Natural killer cell treated with Interleukin-12 subunit alpha and Interleukin-12 subunit beta and Interleukin-15 and Interleukin-18, amount 100 ng/mL, for 72 hours (primary cell): ENCODE results near the gene PRKCZ. TPM values are rescaled to one million over a fixed set of nuclear protein-coding genes. Genes with fewer than 3 reads are reported as not detected.
A peak's percentile ranks its signal among the peaks of the same experiment; 100 is the strongest.

ENCODE experiments used
- ATAC-seq, 2 donors: fragments of 150-1000 bp; cut with Tn5 transposase in 1 of 2; sonication (Bioruptor Pico), chemical (Tn5 transposase) in 1 of 2; 2 replicates each; pipeline ENCODE4 v1.10.0; 2021
- DNase-seq: peaks from one replicate; pipeline ENCODE4 v3.0.0; 2022; ENCODE audit warnings: low spot score
- H3K27ac Mint-ChIP-seq, 2 donors: 1 replicate in 1 of 2; 2 replicates in 1 of 2; pipeline ENCODE4 v1.8.0; 2022; ENCODE audit warnings: mixed read lengths in 2 of 2, mild to moderate bottlenecking in 1 of 2, moderate library complexity in 1 of 2
- H3K27me3 Mint-ChIP-seq, 2 donors: 1 replicate in 1 of 2; 2 replicates in 1 of 2; pipeline ENCODE4 v1.8.0; 2022; ENCODE audit warnings: mixed read lengths in 2 of 2
- H3K36me3 Mint-ChIP-seq: one replicate; pipeline ENCODE4 v1.8.0; 2022; ENCODE audit warnings: mixed read lengths
- H3K4me1 Mint-ChIP-seq, 2 donors: 1 replicate in 1 of 2; 2 replicates in 1 of 2; pipeline ENCODE4 v1.8.0; 2022; ENCODE audit warnings: low read depth in 2 of 2, mixed read lengths in 2 of 2, mild to moderate bottlenecking in 1 of 2
- H3K4me3 Mint-ChIP-seq: one replicate; pipeline ENCODE4 v1.8.0; 2022; ENCODE audit warnings: mixed read lengths
- H3K9me3 Mint-ChIP-seq: 2 replicates; pipeline ENCODE4 v1.8.0; 2022; ENCODE audit warnings: mixed read lengths
- total RNA-seq, 2 donors: library from RNA; stranded (reverse); gene quantifications; one replicate each; pipeline ENCODE4 v1.2.3, GENCODE V29; 2022

Gene PRKCZ
- total RNA-seq, 2 donors from 2014 or later, result 10.8 to 13.2 TPM

GRCh38 chr1:2054560-2054959 is 4.3 kb downstream of the PRKCZ start:
- DNase-seq (no peak), ATAC-seq (no peak)
- Mint-ChIP-seq H3K4me3 (no peak overlapping the region), H3K36me3 (no peaks in the 10 kb centered on the region), H3K27me3 (no peaks in the 10 kb centered on the region), H3K4me1 (peaks cover 0 to 5% of the 10 kb centered on the region in 2 donors), H3K9me3 (no peaks in the 10 kb centered on the region), H3K27ac (no peak overlapping the region)

GRCh38 chr1:2055911-2056575 is 5.8 kb downstream of the PRKCZ start:
- Mint-ChIP-seq H3K4me1 (peaks cover 0 to 5% of the 10 kb centered on the region in 2 donors), H3K9me3 (no peaks in the 10 kb centered on the region), H3K4me3 (no peak overlapping the region), H3K27me3 (no peaks in the 10 kb centered on the region), H3K27ac (no peak overlapping the region), H3K36me3 (no peaks in the 10 kb centered on the region)
- DNase-seq, result no peak
- ATAC-seq, result no peak

- ATAC-seq (no peak), DNase-seq (no peak)
- peaks cover 0 to 5% of the 10 kb centered on the region in 2 donors for H3K4me1 Mint-ChIP-seq
- no peak overlapping the region for H3K4me3 Mint-ChIP-seq
- H3K27me3 Mint-ChIP-seq, result no peaks in the 10 kb centered on the region
- H3K9me3 Mint-ChIP-seq, result no peaks in the 10 kb centered on the region
- no peaks in the 10 kb centered on the region for H3K36me3 Mint-ChIP-seq
- H3K27ac Mint-ChIP-seq, result no peak overlapping the region
Measured at GRCh38 chr1:2056955-2057590, 6.9 kb downstream of the PRKCZ start.

GRCh38 chr1:2059290-2059953 is 9.2 kb downstream of the PRKCZ start:
- DNase-seq, result no peak
- H3K4me3 Mint-ChIP-seq, result no peak overlapping the region

GRCh38 chr1:2060072-2060471 is 9.9 kb downstream of the PRKCZ start:
- Mint-ChIP-seq H3K27me3 (no peaks in the 10 kb centered on the region), H3K36me3 (peaks cover 10% of the 10 kb centered on the region), H3K4me3 (no peak overlapping the region), H3K27ac (no peak overlapping the region), H3K9me3 (no peaks in the 10 kb centered on the region), H3K4me1 (peaks cover 0 to 3% of the 10 kb centered on the region in 2 donors)
- DNase-seq (no peak), ATAC-seq (peak in 1 of 2 donors; percentile 22)

More at GRCh38 chr1:2059290-2059953, 9.2 kb downstream of the PRKCZ start:
- Mint-ChIP-seq H3K4me1 (peaks cover 0 to 3% of the 10 kb centered on the region in 2 donors), H3K9me3 (no peaks in the 10 kb centered on the region), H3K27me3 (no peaks in the 10 kb centered on the region), H3K27ac (no peak overlapping the region), H3K36me3 (peaks cover 5% of the 10 kb centered on the region)
- no peak for ATAC-seq

GRCh38 chr1:2060535-2060934 is 10.3 kb downstream of the PRKCZ start:
- H3K27me3 Mint-ChIP-seq, result no peaks in the 10 kb centered on the region
- no peak for ATAC-seq
- no peak overlapping the region for H3K4me3 Mint-ChIP-seq
- DNase-seq, result no peak
- H3K27ac Mint-ChIP-seq, result no peak overlapping the region
- peaks cover 0 to 3% of the 10 kb centered on the region in 2 donors for H3K4me1 Mint-ChIP-seq
- peaks cover 10% of the 10 kb centered on the region for H3K36me3 Mint-ChIP-seq
- H3K9me3 Mint-ChIP-seq, result no peaks in the 10 kb centered on the region

GRCh38 chr1:2061065-2061778 is 11.0 kb downstream of the PRKCZ start:
- Mint-ChIP-seq H3K4me3 (no peak overlapping the region), H3K4me1 (peaks cover 0 to 6% of the 10 kb centered on the region in 2 donors), H3K27ac (no peak overlapping the region), H3K27me3 (no peaks in the 10 kb centered on the region), H3K9me3 (no peaks in the 10 kb centered on the region), H3K36me3 (peaks cover 10% of the 10 kb centered on the region)
- ATAC-seq (peak in 1 of 2 donors; percentile 40), DNase-seq (peak; percentile 59)

- no peak for DNase-seq
- peaks cover 10% of the 10 kb centered on the region for H3K36me3 Mint-ChIP-seq
- peaks cover 0 to 11% of the 10 kb centered on the region in 2 donors for H3K4me1 Mint-ChIP-seq
- no peaks in the 10 kb centered on the region for H3K9me3 Mint-ChIP-seq
- no peak overlapping the region for H3K27ac Mint-ChIP-seq
- no peak for ATAC-seq
- no peaks in the 10 kb centered on the region for H3K27me3 Mint-ChIP-seq
- no peak overlapping the region for H3K4me3 Mint-ChIP-seq
Measured at GRCh38 chr1:2065699-2066098, 15.5 kb downstream of the PRKCZ start.

- Mint-ChIP-seq H3K27ac (no peak overlapping the region), H3K4me3 (no peak overlapping the region), H3K4me1 (peaks cover 0 to 11% of the 10 kb centered on the region in 2 donors), H3K9me3 (no peaks in the 10 kb centered on the region), H3K36me3 (peaks cover 10% of the 10 kb centered on the region), H3K27me3 (no peaks in the 10 kb centered on the region)
- no peak for DNase-seq
- no peak for ATAC-seq
Measured at GRCh38 chr1:2067393-2067792, 17.2 kb downstream of the PRKCZ start.

GRCh38 chr1:2067981-2068380 is 17.8 kb downstream of the PRKCZ start:
- peaks cover 0 to 11% of the 10 kb centered on the region in 2 donors for H3K4me1 Mint-ChIP-seq
- no peaks in the 10 kb centered on the region for H3K9me3 Mint-ChIP-seq
- DNase-seq (no peak), ATAC-seq (no peak)
- peaks cover 10% of the 10 kb centered on the region for H3K36me3 Mint-ChIP-seq
- no peak overlapping the region for H3K27ac Mint-ChIP-seq
- H3K27me3 Mint-ChIP-seq, result no peaks in the 10 kb centered on the region
- no peak overlapping the region for H3K4me3 Mint-ChIP-seq

- H3K9me3 Mint-ChIP-seq, result no peaks in the 10 kb centered on the region
- no peak overlapping the region for H3K27ac Mint-ChIP-seq
- peaks cover 0 to 11% of the 10 kb centered on the region in 2 donors for H3K4me1 Mint-ChIP-seq
- no peaks in the 10 kb centered on the region for H3K27me3 Mint-ChIP-seq
- peaks cover 10% of the 10 kb centered on the region for H3K36me3 Mint-ChIP-seq
- no peak for ATAC-seq
- no peak overlapping the region for H3K4me3 Mint-ChIP-seq
- DNase-seq, result no peak
Measured at GRCh38 chr1:2068951-2069350, 18.7 kb downstream of the PRKCZ start.

GRCh38 chr1:2070016-2070415 is 19.8 kb downstream of the PRKCZ start:
- no peak for ATAC-seq
- Mint-ChIP-seq H3K4me1 (peaks cover 0 to 13% of the 10 kb centered on the region in 2 donors), H3K36me3 (no peaks in the 10 kb centered on the region), H3K27me3 (no peaks in the 10 kb centered on the region), H3K9me3 (no peaks in the 10 kb centered on the region), H3K27ac (no peak overlapping the region), H3K4me3 (no peak overlapping the region)
- DNase-seq, result no peak

- no peak for ATAC-seq
- Mint-ChIP-seq H3K27ac (no peak overlapping the region), H3K4me1 (peaks cover 0 to 15% of the 10 kb centered on the region in 2 donors), H3K4me3 (no peak overlapping the region), H3K36me3 (no peaks in the 10 kb centered on the region), H3K9me3 (no peaks in the 10 kb centered on the region), H3K27me3 (no peaks in the 10 kb centered on the region)
- DNase-seq, result no peak
Measured at GRCh38 chr1:2070800-2071530, 20.8 kb downstream of the PRKCZ start.
